Duodenal mucosa (tissue), 2 donors: ENCODE measurements around the gene DUSP10.

Experiments used
- H3K27ac ChIP-seq: one replicate; pipeline ENCODE4 v1.7.0; 2013; ENCODE audit warnings: low read depth, low read length
- H3K27me3 ChIP-seq, 2 donors: one replicate each; pipeline ENCODE4 v1.7.0; 2013; ENCODE audit warnings: low read length in 2 of 2, control low read depth in 1 of 2; ENCODE audit not compliant: insufficient read depth in 2 of 2, control insufficient read depth in 1 of 2
- H3K36me3 ChIP-seq, 2 donors: one replicate each; pipeline ENCODE4 v1.7.0; 2013; ENCODE audit warnings: low read length in 2 of 2, control low read depth in 1 of 2; ENCODE audit not compliant: insufficient read depth in 2 of 2, control insufficient read depth in 1 of 2
- H3K4me1 ChIP-seq, 2 donors: one replicate each; pipeline ENCODE4 v1.7.0; 2013; ENCODE audit warnings: low read length in 2 of 2, control low read depth in 1 of 2; ENCODE audit not compliant: insufficient read depth in 2 of 2, control insufficient read depth in 1 of 2
- H3K4me3 ChIP-seq, 2 donors: one replicate each; pipeline ENCODE4 v1.7.0; 2013; ENCODE audit warnings: low read length in 2 of 2, low read depth in 1 of 2
- H3K9ac ChIP-seq, 2 donors: one replicate each; pipeline ENCODE4 v1.7.0; 2013; ENCODE audit warnings: low read length in 2 of 2, low read depth in 1 of 2
- H3K9me3 ChIP-seq, 2 donors: one replicate each; pipeline ENCODE4 v1.7.0; 2013; ENCODE audit warnings: low read length in 2 of 2, control low read depth in 1 of 2; ENCODE audit not compliant: control insufficient read depth in 1 of 2

Gene DUSP10

DNA sequence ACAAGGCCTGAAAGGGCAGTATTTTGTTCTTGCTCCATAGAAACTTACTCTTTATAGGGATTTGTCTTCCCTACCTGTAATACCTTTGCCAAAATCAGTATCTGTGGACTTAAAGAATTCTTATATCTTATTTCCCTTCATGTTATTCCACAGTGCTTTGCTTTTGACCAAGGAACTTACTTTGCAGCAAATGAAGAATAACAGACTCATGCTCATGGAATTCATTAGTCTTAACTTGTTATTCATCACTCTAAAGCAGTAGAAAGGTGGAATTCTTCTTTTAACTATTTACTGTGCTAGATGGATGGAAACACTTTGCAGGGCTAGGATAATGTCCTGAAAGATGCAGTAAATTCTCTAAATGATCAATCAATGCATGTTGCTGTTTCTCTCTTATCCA is 45.9 kb downstream of the DUSP10 start:
- Histone ChIP-seq H3K9ac (no peak overlapping the region), H3K27ac (no peak overlapping the region), H3K36me3 (no peaks in the 10 kb centered on the region), H3K4me1 (no peaks in the 10 kb centered on the region), H3K27me3 (no peaks in the 10 kb centered on the region), H3K4me3 (no peak overlapping the region), H3K9me3 (no peaks in the 10 kb centered on the region)

DNA sequence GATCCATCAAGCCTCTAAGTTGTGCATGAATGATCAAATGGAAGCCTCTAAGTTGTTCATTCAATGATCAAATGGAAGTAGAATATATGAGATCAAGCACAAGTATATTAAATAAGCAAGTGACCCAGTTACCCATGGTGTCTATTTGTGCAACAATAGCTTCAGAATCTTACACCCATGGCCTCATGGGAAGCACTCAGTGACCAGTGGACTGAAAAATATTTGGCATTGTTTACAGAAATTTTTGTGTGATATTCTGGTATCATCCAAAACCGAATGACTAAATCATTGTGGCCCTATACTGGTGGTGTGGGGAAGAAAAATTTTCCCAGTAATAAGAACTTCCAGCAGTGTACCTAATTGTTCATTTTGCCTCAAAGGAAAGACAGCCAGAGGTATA is 46.6 kb downstream of the DUSP10 start:
- Histone ChIP-seq H3K4me1 (no peaks in the 10 kb centered on the region), H3K27ac (no peak overlapping the region), H3K36me3 (no peaks in the 10 kb centered on the region), H3K9ac (no peak overlapping the region), H3K27me3 (no peaks in the 10 kb centered on the region), H3K4me3 (no peak overlapping the region), H3K9me3 (no peaks in the 10 kb centered on the region)

DNA sequence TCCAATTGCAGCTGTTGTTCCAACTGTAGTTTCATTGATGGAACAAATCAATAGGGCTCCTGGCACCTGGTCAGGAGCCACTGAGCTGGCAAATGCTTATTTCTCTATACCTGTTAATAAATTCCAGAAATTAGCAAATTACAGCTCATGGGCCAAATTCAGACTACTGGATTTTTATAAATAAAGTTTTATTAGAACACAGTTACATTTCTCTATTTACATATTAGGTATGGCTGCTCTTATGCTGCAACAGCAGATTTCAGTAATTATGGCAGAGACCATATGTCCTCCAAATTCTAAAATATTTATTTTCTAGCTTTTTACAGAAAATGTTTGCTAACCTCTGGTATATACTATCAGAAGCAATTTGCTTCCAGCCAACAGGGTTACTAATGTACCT is 47.8 kb downstream of the DUSP10 start:
- Histone ChIP-seq H3K9me3 (no peaks in the 10 kb centered on the region), H3K4me3 (no peak overlapping the region), H3K27me3 (no peaks in the 10 kb centered on the region), H3K36me3 (no peaks in the 10 kb centered on the region), H3K4me1 (no peaks in the 10 kb centered on the region), H3K9ac (no peak overlapping the region), H3K27ac (no peak overlapping the region)

DNA sequence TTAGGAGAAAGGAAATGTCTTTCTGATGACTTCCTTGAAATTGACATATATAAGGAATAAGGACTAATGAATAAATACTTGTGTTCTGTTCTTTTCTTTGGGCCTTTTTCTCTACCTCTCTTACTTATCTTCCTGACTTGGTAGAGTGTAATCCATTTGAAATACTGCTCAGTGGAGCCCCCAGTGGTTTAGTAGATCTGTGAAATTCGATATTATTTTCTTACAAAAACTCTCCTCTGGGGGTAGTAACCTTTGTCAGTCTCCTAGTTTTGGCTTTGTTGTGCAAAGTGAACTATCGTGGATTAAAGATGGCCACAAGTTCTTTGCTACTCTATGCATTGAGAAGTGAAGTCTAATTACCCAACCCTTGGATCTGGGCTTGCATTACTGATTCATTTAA is 48.8 kb downstream of the DUSP10 start:
- no peaks in the 10 kb centered on the region for H3K36me3 ChIP-seq
- H3K27me3 ChIP-seq: no peaks in the 10 kb centered on the region
- H3K4me1 ChIP-seq: no peaks in the 10 kb centered on the region
- H3K9me3 ChIP-seq: no peaks in the 10 kb centered on the region
- H3K4me3 ChIP-seq: no peak overlapping the region
- H3K27ac ChIP-seq: no peak overlapping the region
- no peak overlapping the region for H3K9ac ChIP-seq

DNA sequence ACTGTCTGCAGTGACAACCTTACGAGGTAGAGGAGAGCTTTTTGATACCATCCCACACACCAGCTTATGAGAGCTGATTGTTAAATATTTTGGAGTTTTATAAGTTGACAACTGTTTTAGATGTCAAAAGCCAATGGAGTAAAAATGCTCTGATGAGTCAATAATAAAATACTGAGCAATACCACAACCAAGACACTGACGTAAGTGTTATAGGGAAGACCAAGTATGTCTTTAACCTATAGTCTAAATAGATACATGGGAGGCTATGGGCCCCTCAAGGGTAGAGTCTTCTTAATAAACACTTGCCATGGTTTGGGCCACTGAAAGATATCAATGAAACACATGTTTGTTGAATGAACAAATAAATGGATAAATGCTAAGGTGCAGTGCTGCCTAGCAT is 49.2 kb downstream of the DUSP10 start:
- H3K4me1 ChIP-seq: no peaks in the 10 kb centered on the region
- no peaks in the 10 kb centered on the region for H3K27me3 ChIP-seq
- H3K27ac ChIP-seq: no peak overlapping the region
- H3K4me3 ChIP-seq: no peak overlapping the region
- H3K9me3 ChIP-seq: no peaks in the 10 kb centered on the region
- H3K9ac ChIP-seq: no peak overlapping the region
- no peaks in the 10 kb centered on the region for H3K36me3 ChIP-seq

DNA sequence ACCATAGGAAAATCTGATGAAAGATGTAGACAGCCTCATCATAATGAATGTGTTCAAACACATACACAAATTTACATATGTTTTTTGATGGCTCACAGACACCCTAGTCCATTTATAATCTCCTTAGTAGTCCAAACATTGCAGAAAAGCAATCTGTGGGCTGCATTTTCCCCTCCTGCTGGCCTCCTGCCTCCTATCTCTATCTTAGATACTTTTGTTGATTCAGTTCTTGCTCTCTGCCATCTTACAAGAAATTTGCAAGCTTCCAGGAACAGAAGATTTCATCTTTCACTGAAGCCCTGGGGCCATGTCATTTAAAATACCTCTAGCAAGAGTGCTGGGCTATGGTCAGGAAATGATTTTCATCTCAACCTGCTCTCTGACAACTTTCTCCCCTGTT is 50.6 kb downstream of the DUSP10 start:
- Histone ChIP-seq H3K4me3 (no peak overlapping the region), H3K4me1 (no peaks in the 10 kb centered on the region), H3K27ac (no peak overlapping the region), H3K9me3 (no peaks in the 10 kb centered on the region), H3K27me3 (no peaks in the 10 kb centered on the region), H3K9ac (no peak overlapping the region), H3K36me3 (no peaks in the 10 kb centered on the region)

DNA sequence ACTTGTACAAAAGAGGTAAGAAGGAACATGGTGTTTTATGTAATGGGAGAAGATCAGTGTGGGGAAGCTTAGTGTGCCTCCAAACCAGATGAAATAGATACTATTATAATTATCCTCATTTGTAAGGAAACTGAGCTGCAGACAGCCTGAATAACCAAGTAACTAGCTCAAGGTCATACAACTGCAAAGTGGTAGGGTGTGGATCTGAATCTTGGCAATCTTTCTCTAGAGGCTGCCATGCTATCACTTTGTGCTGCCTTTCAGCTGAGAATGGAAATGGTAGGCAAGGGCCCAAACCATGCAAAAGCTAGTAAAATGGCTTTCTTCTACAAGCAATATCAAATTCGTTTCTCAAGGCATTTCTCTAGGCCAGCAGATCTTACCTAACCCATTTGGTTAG is 51.0 kb downstream of the DUSP10 start:
- Histone ChIP-seq H3K4me3 (no peak overlapping the region), H3K9ac (no peak overlapping the region), H3K36me3 (no peaks in the 10 kb centered on the region), H3K4me1 (no peaks in the 10 kb centered on the region), H3K9me3 (no peaks in the 10 kb centered on the region), H3K27me3 (no peaks in the 10 kb centered on the region), H3K27ac (no peak overlapping the region)

DNA sequence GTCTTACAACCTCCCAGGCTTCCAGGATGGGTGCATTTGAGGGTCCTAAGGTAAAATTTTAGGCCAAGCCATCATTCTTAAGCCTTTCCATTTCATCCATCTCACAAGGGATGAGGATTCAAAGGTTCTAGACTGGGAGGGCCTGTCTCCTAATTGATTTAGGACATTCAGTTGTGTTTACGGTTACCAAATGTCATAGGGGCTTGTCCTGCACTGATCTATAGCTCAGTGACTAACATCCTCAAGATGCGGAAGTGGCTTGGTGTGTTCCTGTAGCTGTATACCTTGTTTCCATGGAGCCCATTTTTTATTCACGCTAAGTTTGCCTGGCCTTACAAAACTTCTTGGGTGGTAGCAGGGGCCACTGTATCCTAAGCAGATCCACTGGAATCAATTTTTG is 52.8 kb downstream of the DUSP10 start:
- Histone ChIP-seq H3K36me3 (no peaks in the 10 kb centered on the region), H3K9ac (no peak overlapping the region), H3K9me3 (no peaks in the 10 kb centered on the region), H3K27ac (no peak overlapping the region), H3K27me3 (no peaks in the 10 kb centered on the region), H3K4me1 (no peaks in the 10 kb centered on the region), H3K4me3 (no peak overlapping the region)

- Histone ChIP-seq H3K27ac (no peak overlapping the region), H3K4me1 (no peaks in the 10 kb centered on the region), H3K27me3 (no peaks in the 10 kb centered on the region), H3K9me3 (no peaks in the 10 kb centered on the region), H3K9ac (no peak overlapping the region), H3K4me3 (no peak overlapping the region), H3K36me3 (no peaks in the 10 kb centered on the region)
These were observed 53.4 kb downstream of the DUSP10 start for GRCh38 chr1:221688488-221688843.

DNA sequence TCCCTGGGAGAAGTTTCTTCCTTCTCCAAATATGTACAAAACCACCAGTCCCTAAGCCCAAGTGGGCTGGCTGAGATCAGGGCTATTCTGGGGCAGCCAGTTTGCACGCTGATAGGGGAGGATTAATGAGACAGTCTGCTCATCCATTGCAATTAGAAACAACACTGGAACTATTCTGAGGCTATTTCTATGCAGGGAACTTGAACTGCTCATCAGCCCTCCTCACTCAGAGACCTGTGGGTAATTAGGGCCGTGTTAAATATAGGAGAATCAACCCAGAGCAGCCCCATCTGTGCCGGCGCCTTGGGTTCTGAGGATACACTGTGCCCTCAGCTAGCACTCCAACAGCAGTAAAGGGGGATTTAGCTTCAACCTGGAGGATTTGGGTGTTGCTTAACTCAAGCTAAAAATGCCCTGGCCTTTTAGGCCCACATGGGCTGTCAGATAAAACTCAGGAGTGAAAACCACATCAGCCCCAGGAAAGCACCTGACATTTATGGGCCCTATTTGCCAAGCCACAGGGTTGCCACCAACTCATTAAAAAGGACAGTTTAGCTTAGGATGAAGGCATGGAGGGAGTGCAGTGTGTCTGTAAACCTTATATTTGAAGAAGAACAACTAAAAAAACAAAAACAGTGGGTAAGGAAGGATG is 53.9 kb downstream of the DUSP10 start:
- Histone ChIP-seq H3K9ac (no peak overlapping the region), H3K4me1 (no peaks in the 10 kb centered on the region), H3K27me3 (no peaks in the 10 kb centered on the region), H3K9me3 (no peaks in the 10 kb centered on the region), H3K27ac (no peak overlapping the region), H3K36me3 (no peaks in the 10 kb centered on the region), H3K4me3 (no peak overlapping the region)

- Histone ChIP-seq H3K4me1 (no peaks in the 10 kb centered on the region), H3K4me3 (no peak overlapping the region), H3K27ac (no peak overlapping the region), H3K9ac (no peak overlapping the region), H3K27me3 (no peaks in the 10 kb centered on the region), H3K9me3 (no peaks in the 10 kb centered on the region), H3K36me3 (no peaks in the 10 kb centered on the region)
These were observed 58.2 kb downstream of the DUSP10 start for GRCh38 chr1:221683681-221684080.
